ENCODE data around the gene NLRP3. TPM values are rescaled to one million over a fixed set of nuclear protein-coding genes. Genes with fewer than 3 reads are reported as not detected.

The NLRP3 gene
- total and polyA plus RNA-seq, 8 donors = 0.09 to 3.8 (median 0.52) TPM

DNA sequence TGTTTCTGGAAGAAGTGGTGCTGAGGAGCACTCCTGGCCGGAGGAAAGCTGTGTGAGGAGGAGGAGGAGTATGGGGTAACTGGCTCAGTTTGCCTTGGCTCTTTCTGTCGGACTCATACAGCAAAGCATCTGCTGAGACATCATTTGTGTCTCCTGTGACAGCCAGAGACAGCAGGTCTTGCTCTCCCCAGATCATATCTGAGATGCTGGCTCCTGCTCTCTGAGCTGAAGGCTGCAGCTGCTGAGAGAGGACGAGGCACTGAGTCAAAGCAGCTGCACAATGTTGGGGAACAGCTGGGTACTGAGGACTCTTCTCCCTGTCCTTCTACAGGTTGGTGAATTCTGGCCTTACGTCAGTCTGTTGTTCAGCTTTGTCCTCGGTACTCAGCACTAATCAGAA is 27.7 kb downstream of the NLRP3 start:
- Histone ChIP-seq H3K9me3 (no peaks in the 10 kb centered on the region), H3K4me1 (peaks cover 0 to 3% (median 0%) of the 10 kb centered on the region in 3 donors), H3K36me3 (no peaks in the 10 kb centered on the region), H3K4me3 (no peak overlapping the region), H3K27me3 (no peaks in the 10 kb centered on the region), H3K27ac (no peak overlapping the region)
- 36 to 42% methylated on average over 5 of the region's 5 CpGs for WGBS, 2 donors
- no peak for FAIRE-seq
- no peak for DNase-seq
- TF ChIP-seq, protein P1, sequence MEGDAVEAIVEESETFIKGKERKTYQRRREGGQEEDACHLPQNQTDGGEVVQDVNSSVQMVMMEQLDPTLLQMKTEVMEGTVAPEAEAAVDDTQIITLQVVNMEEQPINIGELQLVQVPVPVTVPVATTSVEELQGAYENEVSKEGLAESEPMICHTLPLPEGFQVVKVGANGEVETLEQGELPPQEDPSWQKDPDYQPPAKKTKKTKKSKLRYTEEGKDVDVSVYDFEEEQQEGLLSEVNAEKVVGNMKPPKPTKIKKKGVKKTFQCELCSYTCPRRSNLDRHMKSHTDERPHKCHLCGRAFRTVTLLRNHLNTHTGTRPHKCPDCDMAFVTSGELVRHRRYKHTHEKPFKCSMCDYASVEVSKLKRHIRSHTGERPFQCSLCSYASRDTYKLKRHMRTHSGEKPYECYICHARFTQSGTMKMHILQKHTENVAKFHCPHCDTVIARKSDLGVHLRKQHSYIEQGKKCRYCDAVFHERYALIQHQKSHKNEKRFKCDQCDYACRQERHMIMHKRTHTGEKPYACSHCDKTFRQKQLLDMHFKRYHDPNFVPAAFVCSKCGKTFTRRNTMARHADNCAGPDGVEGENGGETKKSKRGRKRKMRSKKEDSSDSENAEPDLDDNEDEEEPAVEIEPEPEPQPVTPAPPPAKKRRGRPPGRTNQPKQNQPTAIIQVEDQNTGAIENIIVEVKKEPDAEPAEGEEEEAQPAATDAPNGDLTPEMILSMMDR (IDR thresholded peaks at IDR 0.05) = no peak
- ATAC-seq = no peak
- intact Hi-C loops (cut with DNase I) = no loop called here

DNA sequence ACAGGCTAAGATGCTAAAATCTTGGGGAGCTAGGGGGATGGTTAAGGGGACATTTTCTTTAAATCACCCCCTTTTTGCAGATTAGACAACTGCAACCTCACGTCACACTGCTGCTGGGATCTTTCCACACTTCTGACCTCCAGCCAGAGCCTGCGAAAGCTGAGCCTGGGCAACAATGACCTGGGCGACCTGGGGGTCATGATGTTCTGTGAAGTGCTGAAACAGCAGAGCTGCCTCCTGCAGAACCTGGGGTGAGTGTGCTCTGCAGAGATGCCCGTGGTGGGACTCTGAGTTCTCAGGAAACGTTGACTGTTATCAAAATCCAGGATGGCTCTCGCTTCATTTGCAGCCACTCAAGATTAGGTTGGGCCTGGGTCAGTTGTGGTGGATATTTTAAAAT is 28.6 kb downstream of the NLRP3 start:
- TF ChIP-seq, protein P1 (IDR thresholded peaks at IDR 0.05) = no peak
- H3K27ac ChIP-seq = no peak overlapping the region
- WGBS, 2 donors = 46 to 52% methylated on average over 6 of the region's 6 CpGs
- no peaks in the 10 kb centered on the region for H3K9me3 ChIP-seq
- intact Hi-C loops (cut with DNase I) = no loop called here
- FAIRE-seq (no peak), ATAC-seq (no peak), DNase-seq (no peak)
- H3K36me3 ChIP-seq = no peaks in the 10 kb centered on the region
- peaks cover 0 to 3% (median 0%) of the 10 kb centered on the region in 3 donors for H3K4me1 ChIP-seq
- no peaks in the 10 kb centered on the region for H3K27me3 ChIP-seq
- H3K4me3 ChIP-seq = no peak overlapping the region

DNA sequence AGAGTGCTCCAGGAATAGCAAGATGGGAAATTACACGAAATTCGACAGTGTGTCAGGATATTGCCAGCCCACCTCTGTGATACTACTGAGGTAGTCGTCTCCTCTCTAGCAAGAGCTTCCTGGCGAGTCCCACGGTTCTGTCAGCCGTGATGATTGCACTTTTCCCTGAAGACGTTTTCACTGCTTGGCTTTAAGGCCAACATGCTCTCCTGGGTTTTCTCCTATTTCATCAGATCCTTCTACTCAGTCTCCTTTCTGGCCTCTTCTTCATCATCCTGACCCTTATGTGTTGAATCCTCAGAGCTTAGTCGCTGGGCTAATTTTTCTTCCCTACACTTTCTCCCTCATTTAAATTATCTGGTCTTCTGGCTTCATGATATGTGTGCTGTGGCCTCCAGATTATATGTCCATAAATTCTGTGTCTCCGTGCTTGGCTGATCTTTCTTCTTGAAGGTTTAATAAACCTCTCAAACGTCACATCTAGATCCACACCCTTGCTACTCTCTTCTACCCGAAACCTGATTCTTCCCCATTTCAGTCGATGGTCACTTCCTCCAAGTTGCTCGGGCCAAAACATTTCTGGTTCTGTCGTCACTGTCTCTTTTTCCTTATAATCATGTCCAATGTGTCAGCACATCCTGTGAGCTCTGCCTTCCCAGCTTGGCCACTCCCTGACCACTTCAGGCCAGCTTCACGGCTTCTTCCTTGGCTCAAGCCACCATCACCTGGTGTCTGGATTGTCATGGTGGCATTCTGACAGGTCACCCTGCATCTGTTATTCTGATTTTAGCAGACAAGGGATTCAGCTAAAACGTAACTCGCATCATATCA is 29.8 kb downstream of the NLRP3 start:
- H3K27ac ChIP-seq = no peak overlapping the region
- no peak for FAIRE-seq
- 69 to 74% methylated on average over 17 of the region's 17 CpGs for WGBS, 2 donors

DNA sequence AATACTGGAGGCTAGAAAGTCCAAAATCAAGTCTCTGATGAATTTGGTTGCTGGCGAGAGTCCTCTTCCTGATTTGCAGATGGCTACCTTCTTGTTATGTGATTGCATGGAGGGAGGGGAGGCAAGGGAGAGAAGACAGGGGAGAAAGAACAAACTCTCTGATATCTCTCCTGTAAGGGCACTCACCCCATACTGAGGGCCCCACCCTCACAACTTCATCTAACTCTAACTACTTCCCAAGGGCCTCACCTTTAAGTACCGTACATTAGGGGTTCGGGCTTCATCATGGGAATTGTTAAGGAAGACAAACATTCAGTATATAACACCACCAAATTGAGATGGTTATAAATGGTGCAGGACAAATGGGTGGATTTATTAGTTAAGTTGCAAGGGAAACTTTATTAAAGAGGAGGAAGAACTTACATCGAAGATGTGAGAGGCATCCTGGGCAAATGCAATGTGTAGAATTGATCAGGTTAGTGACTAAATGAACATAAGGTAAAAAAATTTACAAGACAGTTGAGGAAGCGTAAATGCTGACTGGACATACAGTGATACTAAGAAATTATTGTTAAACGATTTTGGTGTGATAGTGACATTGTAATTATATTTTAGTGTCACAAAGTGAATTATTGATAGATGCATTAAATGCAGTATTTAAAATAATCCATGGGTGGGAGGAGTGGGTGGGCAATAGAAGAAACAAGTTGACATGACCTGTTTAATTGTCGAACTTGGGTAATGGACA is 31.4 kb downstream of the NLRP3 start:
- H3K4me3 ChIP-seq = peak overlapping the region in 3 of 4 donors; percentile 13 to 40 (median 34)
- FAIRE-seq = no peak

More for the DNA sequence above, 29.8 kb downstream of the NLRP3 start:
- intact Hi-C loops (cut with DNase I) = no loop called here
- ATAC-seq (peak in 2 of 4 donors; percentile 57 to 58), DNase-seq (peak in 1 of 6 donors; percentile 23)
- Histone ChIP-seq H3K4me3 (no peak overlapping the region), H3K27me3 (no peaks in the 10 kb centered on the region), H3K36me3 (no peaks in the 10 kb centered on the region), H3K4me1 (peaks cover 0 to 3% (median 0%) of the 10 kb centered on the region in 3 donors), H3K9me3 (no peaks in the 10 kb centered on the region)
- TF ChIP-seq, protein P1 (IDR thresholded peaks at IDR 0.05) = no peak

More for the DNA sequence above, 31.4 kb downstream of the NLRP3 start:
- WGBS, 2 donors = 77 to 87% methylated on average over 7 of the region's 7 CpGs
- Histone ChIP-seq H3K36me3 (no peaks in the 10 kb centered on the region), H3K27me3 (no peaks in the 10 kb centered on the region), H3K27ac (no peak overlapping the region), H3K4me1 (peaks cover 0 to 3% (median 0%) of the 10 kb centered on the region in 3 donors), H3K9me3 (no peaks in the 10 kb centered on the region)
- TF ChIP-seq, protein P1 (IDR thresholded peaks at IDR 0.05) = no peak
- ATAC-seq (no peak), DNase-seq (no peak)
- intact Hi-C loops (cut with DNase I) = no loop called here

Data from pancreas (tissue), 10 donors.